Lower lobe of right lung (tissue), 2 donors: ENCODE measurements around the gene NXN. TPM values are rescaled to one million over a fixed set of nuclear protein-coding genes. Genes with fewer than 3 reads are reported as not detected.

Experiments
- ATAC-seq, 2 donors: fragments of 200-7000 bp; cut with Tn5 transposase; one replicate each; pipeline ENCODE4 v1.9.1; 2020 to 2022; ENCODE audit warnings: mild to moderate bottlenecking in 2 of 2, moderate library complexity in 2 of 2
- DNase-seq: peaks from one replicate; pipeline ENCODE4 v3.0.0-alpha.2; 2020
- H3K27ac ChIP-seq: fragments of 200-600 bp; one replicate; pipeline ENCODE4 v1.8.0; 2022
- H3K27me3 ChIP-seq: fragments of 200-600 bp; one replicate; pipeline ENCODE4 v1.8.0; 2022; ENCODE audit warnings: low read depth
- H3K36me3 ChIP-seq: fragments of 200-600 bp; one replicate; pipeline ENCODE4 v1.8.0; 2022; ENCODE audit warnings: mild to moderate bottlenecking
- H3K4me1 ChIP-seq: fragments of 200-600 bp; one replicate; pipeline ENCODE4 v1.8.0; 2022
- H3K4me3 ChIP-seq: fragments of 200-600 bp; one replicate; pipeline ENCODE4 v1.8.0; 2022; ENCODE audit warnings: mild to moderate bottlenecking
- H3K9me3 ChIP-seq: fragments of 200-600 bp; one replicate; pipeline ENCODE4 v1.8.0; 2022
- CTCF ChIP-seq: fragments of 200-600 bp; IDR thresholded peaks from one replicate; pipeline ENCODE4 v1.8.0; 2022; ENCODE audit warnings: antibody characterized with exemption, mild to moderate bottlenecking
- intact Hi-C: fragments of 100-400 bp; cut with DNase I; formaldehyde crosslinking; loops from one replicate; pipeline ENCODE4 v1.11.0; 2022
- total RNA-seq: library from RNA; stranded (reverse); fragmentation: NEBNext Ultra II Directional; extraction: Animal tissue kit (Norgen Biotek cat#: 25700); gene quantifications from one replicate; pipeline ENCODE4 v1.2.1, GENCODE V29; 2021
- donor health status: DM: no; HTN: yes; CAD: no; lungs with severe emphysema.

NXN gene
- total RNA-seq, 1 donor from 2014 or later: 42.6 TPM

- Histone ChIP-seq H3K9me3 (no peaks in the 10 kb centered on the region), H3K4me1 (peaks cover 14% of the 10 kb centered on the region), H3K36me3 (peaks cover 19% of the 10 kb centered on the region), H3K27me3 (no peaks in the 10 kb centered on the region), H3K27ac (no peak overlapping the region), H3K4me3 (no peak overlapping the region)
- ATAC-seq (no peak), DNase-seq (no peak)
- no peak for TF ChIP-seq CTCF
- intact Hi-C loops: no loop called here
Observed at GRCh38 chr17:798246-798645, 181.3 kb downstream of the NXN start.

GRCh38 chr17:797236-797840 lies 182.2 kb downstream of the NXN start:
- no peaks in the 10 kb centered on the region for H3K27me3 ChIP-seq
- peaks cover 14% of the 10 kb centered on the region for H3K36me3 ChIP-seq
- peaks cover 14% of the 10 kb centered on the region for H3K4me1 ChIP-seq
- TF ChIP-seq CTCF: no peak
- no peak for DNase-seq
- no peaks in the 10 kb centered on the region for H3K9me3 ChIP-seq
- no peak overlapping the region for H3K27ac ChIP-seq
- intact Hi-C loops: no loop called here
- peak; percentile 8 to 14 for ATAC-seq
- H3K4me3 ChIP-seq: no peak overlapping the region

- H3K27ac ChIP-seq: no peak overlapping the region
- no peaks in the 10 kb centered on the region for H3K27me3 ChIP-seq
- peaks cover 14% of the 10 kb centered on the region for H3K4me1 ChIP-seq
- no peak for DNase-seq
- TF ChIP-seq CTCF: no peak
- intact Hi-C loops: no loop called here
- peak in 1 of 2 donors; percentile 31 for ATAC-seq
- H3K4me3 ChIP-seq: no peak overlapping the region
- peaks cover 19% of the 10 kb centered on the region for H3K36me3 ChIP-seq
- no peaks in the 10 kb centered on the region for H3K9me3 ChIP-seq
Observed at GRCh38 chr17:796609-797008, 183.0 kb downstream of the NXN start.

- no peak overlapping the region for H3K4me3 ChIP-seq
- no peak for DNase-seq
- ATAC-seq: no peak
- no peaks in the 10 kb centered on the region for H3K9me3 ChIP-seq
- intact Hi-C loops: no loop called here
- peaks cover 23% of the 10 kb centered on the region for H3K36me3 ChIP-seq
- TF ChIP-seq CTCF: no peak
- H3K27me3 ChIP-seq: no peaks in the 10 kb centered on the region
- peaks cover 14% of the 10 kb centered on the region for H3K4me1 ChIP-seq
- H3K27ac ChIP-seq: no peak overlapping the region
Observed at GRCh38 chr17:795721-796120, 183.9 kb downstream of the NXN start.

- peaks cover 20% of the 10 kb centered on the region for H3K36me3 ChIP-seq
- H3K27me3 ChIP-seq: no peaks in the 10 kb centered on the region
- peaks cover 14% of the 10 kb centered on the region for H3K4me1 ChIP-seq
- TF ChIP-seq CTCF: no peak
- H3K27ac ChIP-seq: peak overlapping the region; percentile 58
- DNase-seq: peak; percentile 27
- ATAC-seq: no peak
- no peaks in the 10 kb centered on the region for H3K9me3 ChIP-seq
- intact Hi-C loops: no loop called here
- peak overlapping the region; percentile 29 for H3K4me3 ChIP-seq
Observed at GRCh38 chr17:795276-795675, 184.3 kb downstream of the NXN start.
